ENCODE results near the gene TBX6. TPM values are rescaled to one million over a fixed set of nuclear protein-coding genes. Genes with fewer than 3 reads are reported as not detected.
A peak's percentile ranks its signal among the peaks of the same experiment; 100 is the strongest.

Gene TBX6
- total RNA-seq, 1 experiment from 2014 or later: 0.46 TPM

DNA sequence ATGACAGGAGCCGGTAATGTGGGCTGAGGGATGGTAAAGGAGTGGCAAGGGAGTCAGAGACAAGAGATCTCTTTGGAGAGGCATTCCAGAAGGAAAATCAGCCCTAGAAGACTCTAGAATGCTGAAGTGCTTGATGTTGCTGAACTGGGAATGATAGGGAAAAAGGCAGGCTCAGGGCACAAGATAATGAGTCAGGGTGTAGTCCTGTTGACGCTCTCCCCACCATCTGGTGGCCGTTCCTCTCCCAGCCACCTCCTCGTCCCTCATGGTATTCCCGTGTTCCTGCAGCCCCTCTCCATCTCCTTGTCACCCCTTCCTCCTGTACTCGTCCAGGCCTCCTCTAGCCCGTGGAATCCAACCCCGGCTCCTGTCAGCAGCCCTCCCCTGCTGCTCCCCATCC, 37.3 kb downstream of the TBX6 start:
- POLR2A ChIA-PET: interaction anchor here (1.0 kb wide), 1 partner anchor 11 kb away, joined by 3 read pairs; the partner anchor contains the start of gene ALDOA
- Histone ChIP-seq H3K9me3 (ENCODE audit: control insufficient read depth, insufficient read depth, low read depth, low read length) (no peaks in the 10 kb centered on the region), H3K36me3 (ENCODE audit: control insufficient read depth, insufficient read depth, low read length) (no peaks in the 10 kb centered on the region; the same call in 1 of the 2 replicates)

GRCh38 chr16:30053376-30054015, 38.2 kb downstream of the TBX6 start:
- BruUV-seq (replicated peaks): TSS peak; percentile 87
- peaks cover 19% of the 10 kb centered on the region for H3K4me1 ChIP-seq (ENCODE audit: control insufficient read depth, insufficient read depth, low read length)
- no peak for TF ChIP-seq TCF7L2 (IDR thresholded peaks at IDR 0.05; ENCODE audit: low read depth, low read length)
- TF ChIP-seq POLR2AphosphoS5 (IDR thresholded peaks at IDR 0.05; ENCODE audit: low read depth, low read length): no peak
- TF ChIP-seq, protein P1, sequence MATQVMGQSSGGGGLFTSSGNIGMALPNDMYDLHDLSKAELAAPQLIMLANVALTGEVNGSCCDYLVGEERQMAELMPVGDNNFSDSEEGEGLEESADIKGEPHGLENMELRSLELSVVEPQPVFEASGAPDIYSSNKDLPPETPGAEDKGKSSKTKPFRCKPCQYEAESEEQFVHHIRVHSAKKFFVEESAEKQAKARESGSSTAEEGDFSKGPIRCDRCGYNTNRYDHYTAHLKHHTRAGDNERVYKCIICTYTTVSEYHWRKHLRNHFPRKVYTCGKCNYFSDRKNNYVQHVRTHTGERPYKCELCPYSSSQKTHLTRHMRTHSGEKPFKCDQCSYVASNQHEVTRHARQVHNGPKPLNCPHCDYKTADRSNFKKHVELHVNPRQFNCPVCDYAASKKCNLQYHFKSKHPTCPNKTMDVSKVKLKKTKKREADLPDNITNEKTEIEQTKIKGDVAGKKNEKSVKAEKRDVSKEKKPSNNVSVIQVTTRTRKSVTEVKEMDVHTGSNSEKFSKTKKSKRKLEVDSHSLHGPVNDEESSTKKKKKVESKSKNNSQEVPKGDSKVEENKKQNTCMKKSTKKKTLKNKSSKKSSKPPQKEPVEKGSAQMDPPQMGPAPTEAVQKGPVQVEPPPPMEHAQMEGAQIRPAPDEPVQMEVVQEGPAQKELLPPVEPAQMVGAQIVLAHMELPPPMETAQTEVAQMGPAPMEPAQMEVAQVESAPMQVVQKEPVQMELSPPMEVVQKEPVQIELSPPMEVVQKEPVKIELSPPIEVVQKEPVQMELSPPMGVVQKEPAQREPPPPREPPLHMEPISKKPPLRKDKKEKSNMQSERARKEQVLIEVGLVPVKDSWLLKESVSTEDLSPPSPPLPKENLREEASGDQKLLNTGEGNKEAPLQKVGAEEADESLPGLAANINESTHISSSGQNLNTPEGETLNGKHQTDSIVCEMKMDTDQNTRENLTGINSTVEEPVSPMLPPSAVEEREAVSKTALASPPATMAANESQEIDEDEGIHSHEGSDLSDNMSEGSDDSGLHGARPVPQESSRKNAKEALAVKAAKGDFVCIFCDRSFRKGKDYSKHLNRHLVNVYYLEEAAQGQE (IDR thresholded peaks at IDR 0.05; ENCODE audit: insufficient read depth in 1 of 2, low read depth in 2 of 2, low read length in 1 of 2): no peak
- no peak for TF ChIP-seq CTCF (IDR thresholded peaks at IDR 0.05)
- TF ChIP-seq SIN3A (IDR thresholded peaks at IDR 0.05; ENCODE audit: borderline replicate concordance, insufficient read depth, low read depth, low read length): no peak
- ATAC-seq: peak; percentile 44
- no peaks in the 10 kb centered on the region for H3K27me3 ChIP-seq (ENCODE audit: control insufficient read depth, insufficient read depth, low read length)
- peak overlapping the region; percentile 88 for H3K27ac ChIP-seq (ENCODE audit: low read length)
- H3K36me3 ChIP-seq (ENCODE audit: control insufficient read depth, insufficient read depth, low read length): no peaks in the 10 kb centered on the region; the same call in 1 of the 2 replicates
- in situ Hi-C loops (cut with HindIII; ENCODE audit: low pct_unique_long_range_greater_than_20kb, low sequenced_read_pairs): no loop called here
- no peak for DNase-seq (ENCODE audit: low read depth, low spot score)
- H3K9me3 ChIP-seq (ENCODE audit: control insufficient read depth, insufficient read depth, low read depth, low read length): no peaks in the 10 kb centered on the region
- ChIA-PET CTCF (no interaction called here), POLR2A (interaction anchor here (0.6 to 1.4 kb wide), 2 partner anchors 8 to 12 kb away, joined by 4 to 5 read pairs; partner anchors contain the start of gene ALDOA)
- intact Hi-C loops (cut with micrococcal nuclease; ENCODE audit: unreplicated experiment): no loop called here
- peak overlapping the region; percentile 86 to 94 for H3K4me3 ChIP-seq (ENCODE audit: low read depth in 2 of 2, low read length in 2 of 2)

More for the DNA sequence above, 37.3 kb downstream of the TBX6 start:
- DNase-seq (ENCODE audit: low read depth, low spot score) (no peak), ATAC-seq (0 out of 2 replicates have a peak, but pooled peaks have one; percentile 2)
- BruUV-seq (replicated peaks): no TSS peak
- intact Hi-C loops (cut with micrococcal nuclease; ENCODE audit: unreplicated experiment): no loop called here
- Histone ChIP-seq H3K27ac (ENCODE audit: low read length) (peak overlapping the region; percentile 52; the same call in 1 of the 2 replicates), H3K4me3 (ENCODE audit: low read depth in 2 of 2, low read length in 2 of 2) (peak overlapping the region in 1 of 2 experiments; percentile 94; a peak in 2 of 4 replicates), H3K27me3 (ENCODE audit: control insufficient read depth, insufficient read depth, low read length) (no peaks in the 10 kb centered on the region), H3K4me1 (ENCODE audit: control insufficient read depth, insufficient read depth, low read length) (peaks cover 19% of the 10 kb centered on the region)
- in situ Hi-C loops (cut with HindIII; ENCODE audit: low pct_unique_long_range_greater_than_20kb, low sequenced_read_pairs): no loop called here
- CTCF ChIA-PET: interaction anchor here (0.6 to 1.3 kb wide), 3 partner anchors 9 to 127 kb away, joined by 3 to 4 read pairs (median 4); no protein-coding TSS in a partner anchor
- TF ChIP-seq CTCF (IDR thresholded peaks at IDR 0.05) (no peak), TCF7L2 (IDR thresholded peaks at IDR 0.05; ENCODE audit: low read depth, low read length) (no peak), SIN3A (IDR thresholded peaks at IDR 0.05; ENCODE audit: borderline replicate concordance, insufficient read depth, low read depth, low read length) (no peak), POLR2AphosphoS5 (IDR thresholded peaks at IDR 0.05; ENCODE audit: low read depth, low read length) (no peak)
- TF ChIP-seq, protein P1 (IDR thresholded peaks at IDR 0.05; ENCODE audit: insufficient read depth in 1 of 2, low read depth in 2 of 2, low read length in 1 of 2): no peak
